ENCODE measurements around the gene C17orf67. TPM values are rescaled to one million over a fixed set of nuclear protein-coding genes. Genes with fewer than 3 reads are reported as not detected.

Gene C17orf67
- total and polyA plus RNA-seq, 9 of the 15 experiments (the other 6 are each of a cell fraction or from before 2014, with no cell fraction given) = 0.07 to 1.7 (median 0.59) TPM

DNA sequence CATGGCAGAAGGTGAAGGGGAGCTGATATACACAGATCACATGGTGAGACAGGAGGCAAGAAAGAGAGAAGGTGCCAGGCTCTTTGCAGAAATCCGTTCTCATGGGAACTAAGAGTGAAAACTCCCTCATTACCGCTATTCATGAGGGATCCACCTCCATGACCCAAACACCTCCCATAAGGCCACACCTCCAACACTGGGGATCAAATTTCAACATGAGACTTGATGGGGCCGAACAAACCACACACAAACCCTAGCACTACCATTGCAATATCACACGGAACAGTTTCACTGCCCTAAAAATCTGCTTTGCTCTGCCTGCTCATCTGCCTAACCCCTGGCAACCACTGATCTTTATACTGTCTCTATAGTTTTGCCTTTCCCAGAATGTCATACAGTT, 34.8 kb downstream of the C17orf67 start (continued):
- TF ChIP-seq, protein P1, sequence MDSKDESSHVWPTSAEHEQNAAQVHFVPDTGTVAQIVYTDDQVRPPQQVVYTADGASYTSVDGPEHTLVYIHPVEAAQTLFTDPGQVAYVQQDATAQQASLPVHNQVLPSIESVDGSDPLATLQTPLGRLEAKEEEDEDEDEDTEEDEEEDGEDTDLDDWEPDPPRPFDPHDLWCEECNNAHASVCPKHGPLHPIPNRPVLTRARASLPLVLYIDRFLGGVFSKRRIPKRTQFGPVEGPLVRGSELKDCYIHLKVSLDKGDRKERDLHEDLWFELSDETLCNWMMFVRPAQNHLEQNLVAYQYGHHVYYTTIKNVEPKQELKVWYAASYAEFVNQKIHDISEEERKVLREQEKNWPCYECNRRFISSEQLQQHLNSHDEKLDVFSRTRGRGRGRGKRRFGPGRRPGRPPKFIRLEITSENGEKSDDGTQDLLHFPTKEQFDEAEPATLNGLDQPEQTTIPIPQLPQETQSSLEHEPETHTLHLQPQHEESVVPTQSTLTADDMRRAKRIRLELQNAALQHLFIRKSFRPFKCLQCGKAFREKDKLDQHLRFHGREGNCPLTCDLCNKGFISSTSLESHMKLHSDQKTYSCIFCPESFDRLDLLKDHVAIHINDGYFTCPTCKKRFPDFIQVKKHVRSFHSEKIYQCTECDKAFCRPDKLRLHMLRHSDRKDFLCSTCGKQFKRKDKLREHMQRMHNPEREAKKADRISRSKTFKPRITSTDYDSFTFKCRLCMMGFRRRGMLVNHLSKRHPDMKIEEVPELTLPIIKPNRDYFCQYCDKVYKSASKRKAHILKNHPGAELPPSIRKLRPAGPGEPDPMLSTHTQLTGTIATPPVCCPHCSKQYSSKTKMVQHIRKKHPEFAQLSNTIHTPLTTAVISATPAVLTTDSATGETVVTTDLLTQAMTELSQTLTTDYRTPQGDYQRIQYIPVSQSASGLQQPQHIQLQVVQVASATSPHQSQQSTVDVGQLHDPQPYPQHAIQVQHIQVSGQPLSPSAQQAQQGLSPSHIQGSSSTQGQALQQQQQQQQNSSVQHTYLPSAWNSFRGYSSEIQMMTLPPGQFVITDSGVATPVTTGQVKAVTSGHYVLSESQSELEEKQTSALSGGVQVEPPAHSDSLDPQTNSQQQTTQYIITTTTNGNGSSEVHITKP (IDR thresholded peaks at IDR 0.05; ENCODE audit: partially characterized antibody) = peak; percentile 63
- TF ChIP-seq RFX1 (IDR thresholded peaks at IDR 0.05) (peak; percentile 72), SIX5 (IDR thresholded peaks at IDR 0.05; ENCODE audit: borderline replicate concordance in 1 of 2, insufficient read depth in 1 of 2, low read depth in 1 of 2, low read length in 2 of 2) (0 out of 4 replicates have a peak, but pooled peaks of 1 of the 2 experiments have one; percentile 15), PPARD (CRISPR knock-in tag; IDR thresholded peaks at IDR 0.05) (no peak), MYC (IDR thresholded peaks at IDR 0.05; ENCODE audit: low read depth, low read length) (peak; percentile 24; the same call in 1 of the 2 replicates), MYC (CRISPR knock-in tag; IDR thresholded peaks at IDR 0.05; ENCODE audit: borderline replicate concordance, low read depth) (no peak), TGIF2 (CRISPR knock-in tag; IDR thresholded peaks at IDR 0.05) (no peak)
- TF ChIP-seq, protein P2, sequence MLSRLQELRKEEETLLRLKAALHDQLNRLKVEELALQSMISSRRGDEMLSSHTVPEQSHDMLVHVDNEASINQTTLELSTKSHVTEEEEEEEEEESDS (CRISPR knock-in tag; IDR thresholded peaks at IDR 0.05) = no peak

Measured in K562 (cell line).